Measurements from ENCODE around the gene UNC5A.

The UNC5A gene

GRCh38 chr5:176912115-176912514, 101.8 kb downstream of the UNC5A start:
- no peak for TF ChIP-seq CTCF (IDR thresholded peaks at IDR 0.05; ENCODE audit: low read depth, low read length, missing control alignments)
- H3K4me3 ChIP-seq (ENCODE audit: low read depth, low read length): no peak overlapping the region
- no peak for DNase-seq (ENCODE audit: low read depth)

GRCh38 chr5:176915906-176916305, 105.5 kb downstream of the UNC5A start:
- DNase-seq (ENCODE audit: low read depth): no peak
- no peak overlapping the region for H3K4me3 ChIP-seq (ENCODE audit: low read depth, low read length)
- TF ChIP-seq CTCF (IDR thresholded peaks at IDR 0.05; ENCODE audit: low read depth, low read length, missing control alignments): no peak

- TF ChIP-seq CTCF (IDR thresholded peaks at IDR 0.05; ENCODE audit: low read depth, low read length, missing control alignments): no peak
- no peak for DNase-seq (ENCODE audit: low read depth)
- no peak overlapping the region for H3K4me3 ChIP-seq (ENCODE audit: low read depth, low read length)
Observed at GRCh38 chr5:176916337-176916736, 106.0 kb downstream of the UNC5A start.

- no peak overlapping the region for H3K4me3 ChIP-seq (ENCODE audit: low read depth, low read length)
- DNase-seq (ENCODE audit: low read depth): no peak
- no peak for TF ChIP-seq CTCF (IDR thresholded peaks at IDR 0.05; ENCODE audit: low read depth, low read length, missing control alignments)
Observed at GRCh38 chr5:176918613-176919012, 108.3 kb downstream of the UNC5A start.

- no peak overlapping the region for H3K4me3 ChIP-seq (ENCODE audit: low read depth, low read length)
- no peak for DNase-seq (ENCODE audit: low read depth)
- no peak for TF ChIP-seq CTCF (IDR thresholded peaks at IDR 0.05; ENCODE audit: low read depth, low read length, missing control alignments)
Observed at GRCh38 chr5:176921714-176922113, 111.4 kb downstream of the UNC5A start.

GRCh38 chr5:176922817-176923216, 112.5 kb downstream of the UNC5A start:
- no peak for DNase-seq (ENCODE audit: low read depth)
- no peak for TF ChIP-seq CTCF (IDR thresholded peaks at IDR 0.05; ENCODE audit: low read depth, low read length, missing control alignments)
- H3K4me3 ChIP-seq (ENCODE audit: low read depth, low read length): no peak overlapping the region

- TF ChIP-seq CTCF (IDR thresholded peaks at IDR 0.05; ENCODE audit: low read depth, low read length, missing control alignments): no peak
- no peak overlapping the region for H3K4me3 ChIP-seq (ENCODE audit: low read depth, low read length)
- DNase-seq (ENCODE audit: low read depth): no peak
Observed at GRCh38 chr5:176927562-176927961, 117.2 kb downstream of the UNC5A start.
